ENCODE data around the gene KIAA1217.
A peak's percentile ranks its signal among the peaks of the same experiment; 100 is the strongest.

Gene KIAA1217

DNA sequence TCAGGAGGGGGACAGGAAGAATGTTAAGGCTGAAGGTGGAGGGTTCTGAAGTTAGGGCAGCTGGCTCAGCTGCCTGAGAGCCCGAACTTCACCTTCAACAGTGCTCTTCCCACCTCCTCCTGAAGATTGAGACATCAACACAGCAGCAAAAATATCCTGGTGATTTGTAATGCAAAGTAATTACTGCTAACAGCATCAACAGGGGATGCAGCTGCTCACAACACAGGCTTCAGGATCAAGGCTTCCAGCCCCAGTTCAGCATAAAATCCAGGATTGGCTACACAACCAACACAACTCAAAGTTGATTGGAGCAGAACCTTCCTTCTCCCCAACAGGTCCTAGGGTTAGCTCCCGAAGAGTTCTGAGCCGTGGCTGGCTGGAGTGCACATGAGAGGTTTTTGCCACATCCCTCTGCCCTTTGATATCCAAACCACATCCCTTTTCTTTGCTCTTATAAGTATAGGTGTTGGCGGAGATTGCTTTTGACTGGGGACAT is 242.4 kb downstream of the KIAA1217 start:
- no peak for DNase-seq

GRCh38 chr10:24452030-24452429 is 243.1 kb downstream of the KIAA1217 start:
- no peak for DNase-seq

- DNase-seq, result no peak
Measured at GRCh38 chr10:24453404-24453830, 244.5 kb downstream of the KIAA1217 start.

- no peak for DNase-seq
Measured at GRCh38 chr10:24453973-24454372, 245.0 kb downstream of the KIAA1217 start.

DNA sequence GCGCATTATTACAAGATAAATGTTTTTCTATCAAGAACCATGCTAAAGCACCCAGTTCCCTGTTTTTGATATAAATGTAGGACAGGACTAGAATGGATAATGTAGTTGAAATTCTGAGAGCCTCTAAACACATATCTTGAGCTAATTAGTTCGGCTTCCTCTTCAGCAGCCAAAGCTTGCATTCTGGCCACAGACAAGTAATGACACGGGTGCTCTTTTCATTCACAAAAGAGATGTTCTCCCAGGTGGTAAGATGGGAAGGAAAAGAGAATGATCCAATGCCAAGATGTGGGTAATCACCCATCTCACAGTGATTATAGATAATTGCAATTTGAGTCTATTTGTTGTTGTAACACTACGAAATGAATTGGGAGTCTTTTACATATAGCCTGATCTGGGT is 246.5 kb downstream of the KIAA1217 start:
- no peak for DNase-seq

DNA sequence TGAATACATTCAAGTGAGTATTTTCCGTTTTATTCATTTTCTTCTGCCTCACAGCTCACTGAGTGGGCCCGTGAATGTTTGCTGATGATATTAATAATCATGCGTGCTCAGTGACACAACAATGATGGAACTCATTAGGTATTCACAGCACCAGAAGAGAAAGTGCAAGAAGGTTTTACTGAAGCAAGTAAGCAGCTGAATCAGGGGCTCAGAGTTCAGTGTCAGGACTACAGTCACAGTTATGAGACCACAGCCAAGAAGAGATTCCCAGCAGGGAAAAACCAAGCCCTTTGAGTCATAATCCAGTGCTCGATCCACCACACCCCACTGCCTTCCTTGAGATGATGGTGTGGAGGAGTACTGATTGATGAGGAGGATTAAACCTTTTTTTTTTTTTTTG is 247.4 kb downstream of the KIAA1217 start:
- no peak for DNase-seq

- DNase-seq, result no peak
Measured at GRCh38 chr10:24457661-24458318, 248.9 kb downstream of the KIAA1217 start.

DNA sequence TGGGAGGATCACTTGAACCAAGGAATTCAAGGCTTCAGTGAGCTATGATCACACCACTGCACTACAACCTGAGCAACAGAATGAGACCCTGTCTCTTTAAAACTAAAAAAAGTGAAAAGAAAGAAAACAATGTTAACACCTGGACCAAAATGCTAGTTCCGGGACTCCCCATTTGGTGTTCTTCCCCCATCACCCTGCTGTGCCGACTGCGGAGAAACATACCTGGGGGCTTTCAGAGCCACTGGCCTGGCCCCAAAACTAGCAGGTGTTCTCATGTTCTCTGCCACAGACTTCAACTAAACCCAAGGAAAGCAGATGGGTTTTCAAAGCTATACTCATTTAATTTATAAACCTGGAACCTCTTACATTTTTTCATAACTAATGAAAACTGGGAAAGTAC is 250.9 kb downstream of the KIAA1217 start:
- DNase-seq, result no peak

GRCh38 chr10:24462291-24462813 is 253.4 kb downstream of the KIAA1217 start:
- no peak for DNase-seq

DNA sequence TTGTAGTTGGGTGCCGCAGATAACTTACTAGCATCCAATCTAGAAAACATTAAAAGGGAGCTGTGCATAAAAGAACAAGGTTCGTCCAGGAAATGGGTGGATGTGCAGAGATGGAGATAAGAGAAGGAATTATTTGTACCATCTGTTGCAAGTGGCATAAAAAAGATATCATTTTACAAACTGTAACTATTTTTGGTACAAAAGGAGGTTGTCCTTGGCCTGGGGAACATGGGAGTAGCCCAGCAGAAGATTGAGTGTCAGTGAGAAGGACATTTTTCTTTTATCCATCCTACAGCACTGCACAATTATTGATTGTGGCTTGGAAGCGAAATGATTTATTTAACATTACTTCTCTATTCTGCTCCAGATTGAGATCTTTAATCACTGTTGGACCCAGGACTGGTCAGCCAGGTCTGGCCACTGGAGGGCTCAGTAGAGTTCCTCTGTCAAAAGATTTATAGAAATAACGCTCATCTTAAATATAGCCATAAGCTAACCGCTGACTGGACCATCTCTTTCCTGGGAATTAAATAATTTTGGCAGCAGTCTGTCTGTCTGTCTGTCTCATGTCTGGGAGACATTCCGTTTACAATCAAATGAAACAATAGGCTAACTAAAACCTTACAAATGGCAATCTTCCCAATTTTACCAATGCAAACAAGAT is 254.1 kb downstream of the KIAA1217 start:
- no peak for DNase-seq

GRCh38 chr10:24463611-24464426 is 254.9 kb downstream of the KIAA1217 start:
- peak; percentile 46 to 57 for DNase-seq

DNA sequence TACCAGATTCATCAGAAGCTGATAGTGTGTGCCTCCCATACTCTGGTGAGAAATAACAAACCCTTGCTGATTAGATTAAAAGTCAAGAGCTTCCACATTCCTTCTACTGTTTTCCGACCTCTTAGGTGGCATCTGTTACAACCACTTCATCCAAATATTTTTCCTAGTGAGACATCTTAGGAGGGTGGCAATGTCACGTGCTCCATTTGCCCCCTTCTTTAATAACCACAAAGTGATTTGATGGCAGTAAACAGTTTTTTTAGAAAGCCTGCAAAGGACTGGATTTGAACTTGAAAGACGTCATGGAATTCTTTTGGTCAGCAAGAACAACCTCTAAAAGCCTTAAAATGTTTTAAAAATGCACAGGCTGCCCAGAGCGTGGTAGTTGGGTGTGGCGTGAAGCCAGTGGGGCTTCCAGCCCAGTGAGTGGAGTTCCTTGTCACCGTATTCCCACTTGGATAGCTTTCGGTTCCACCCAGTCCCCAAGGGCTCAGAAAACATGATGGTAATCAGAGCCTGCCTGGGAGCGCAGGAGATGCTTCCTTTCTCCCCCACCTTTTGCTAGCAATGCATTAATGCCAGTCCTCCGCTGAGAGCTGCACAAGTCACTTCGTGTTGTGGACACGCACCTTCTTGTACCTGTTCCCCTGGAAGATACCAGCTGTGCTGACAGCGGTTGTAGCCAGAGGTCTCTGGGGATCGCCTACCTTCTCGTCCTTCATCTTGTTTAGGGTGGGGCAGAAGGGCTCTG is 256.4 kb downstream of the KIAA1217 start:
- DNase-seq, result no peak

- peak; percentile 64 to 66 for DNase-seq
Measured at GRCh38 chr10:24465891-24466818, 257.2 kb downstream of the KIAA1217 start.

- DNase-seq, result no peak
Measured at GRCh38 chr10:24467136-24467535, 258.2 kb downstream of the KIAA1217 start.

DNA sequence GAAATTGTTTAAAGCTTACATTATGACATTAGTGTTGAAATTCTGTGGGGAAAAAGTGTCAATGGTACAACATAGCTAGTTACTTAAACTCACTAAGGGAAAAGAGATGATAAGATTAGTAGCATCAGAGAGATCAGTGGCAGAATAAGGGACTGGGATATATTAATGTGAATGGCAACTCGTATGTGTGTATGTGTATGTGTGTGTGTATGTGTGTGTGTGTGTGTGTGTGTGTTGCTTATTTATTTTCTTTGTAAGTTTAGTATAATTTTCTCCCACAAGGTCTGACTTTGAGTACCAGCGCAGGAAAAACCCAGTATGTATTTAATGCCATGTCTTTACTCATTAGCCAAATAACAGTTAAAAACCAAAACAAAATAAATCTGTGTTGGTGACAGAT is 258.7 kb downstream of the KIAA1217 start:
- DNase-seq, result no peak

DNA sequence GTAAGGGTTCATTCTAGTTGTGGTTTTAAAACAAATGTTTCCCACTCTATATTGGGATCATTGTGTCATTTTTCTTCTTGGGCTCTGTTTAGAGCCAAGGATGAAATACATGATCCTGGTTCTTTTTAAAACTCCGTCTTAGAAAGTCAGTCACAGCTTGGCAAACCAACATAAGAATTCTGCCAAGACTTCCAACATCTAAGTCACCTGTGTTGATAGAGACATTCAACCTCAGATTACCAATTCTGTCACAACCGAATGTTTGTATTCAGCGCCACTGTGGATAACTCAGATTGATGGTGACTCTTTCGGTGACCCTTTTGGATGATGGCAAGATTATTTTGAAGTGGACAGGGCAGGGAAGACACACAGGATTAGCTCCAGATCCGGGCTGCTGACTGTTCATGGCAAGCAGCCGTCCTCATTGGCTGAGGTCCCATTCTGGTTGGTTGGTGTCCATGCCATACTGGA is 259.4 kb downstream of the KIAA1217 start:
- DNase-seq, result no peak

- no peak for DNase-seq
Measured at GRCh38 chr10:24469993-24470392, 261.1 kb downstream of the KIAA1217 start.

DNA sequence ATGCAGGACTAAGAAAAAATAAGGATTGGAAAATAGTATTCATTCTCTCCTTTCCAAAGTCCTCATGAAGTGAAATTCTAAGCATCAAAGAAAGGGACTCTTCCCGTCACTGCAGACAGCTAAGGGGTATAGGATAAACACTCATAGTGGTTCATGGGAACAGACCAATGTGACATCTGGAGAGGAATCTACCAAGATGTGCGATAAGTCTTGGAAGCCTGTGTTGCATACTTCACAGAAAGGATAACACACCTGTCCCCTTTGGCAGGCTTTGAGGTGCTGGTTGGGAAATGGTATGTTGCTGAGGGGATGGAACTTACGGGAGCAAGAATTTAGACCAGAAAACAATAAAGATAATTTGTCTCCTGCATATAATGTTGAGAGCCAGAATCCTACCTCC is 266.7 kb downstream of the KIAA1217 start:
- no peak for DNase-seq

DNA sequence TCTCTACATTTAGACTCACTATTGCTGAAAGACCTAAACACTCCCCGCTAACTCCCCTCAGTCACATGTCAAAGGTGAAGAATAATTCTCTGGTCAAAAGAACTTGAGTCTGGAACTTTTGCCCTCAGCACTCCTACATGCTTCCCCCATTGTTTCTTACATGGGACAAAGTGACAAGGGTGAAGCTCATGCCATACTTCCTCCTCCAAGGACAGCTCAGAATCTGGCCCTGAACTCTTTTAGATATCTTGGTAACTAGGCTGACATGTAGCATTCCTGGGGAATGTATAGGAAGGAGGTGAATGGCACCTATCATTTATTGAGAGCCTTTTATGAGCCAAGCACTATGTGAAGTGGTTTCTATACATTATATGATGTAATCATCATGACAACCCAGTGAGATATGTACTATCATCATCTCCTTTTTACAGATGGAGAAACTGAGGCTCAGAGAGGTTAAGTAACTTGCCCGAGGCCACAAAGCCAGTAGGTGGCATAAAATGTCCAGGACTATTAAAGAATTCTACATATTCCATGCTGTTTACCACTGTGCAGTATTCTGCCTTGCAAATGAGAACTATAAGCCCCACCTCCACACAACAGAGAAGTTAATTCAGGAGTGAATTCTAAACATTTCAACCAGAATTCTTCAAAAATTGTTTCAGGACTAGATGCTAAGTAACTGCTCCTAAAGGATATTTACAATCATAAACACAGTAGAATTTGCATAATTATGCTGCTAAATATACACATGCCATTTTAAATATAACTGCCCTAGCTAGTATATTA is 268.2 kb downstream of the KIAA1217 start:
- no peak for DNase-seq

- no peak for DNase-seq
Measured at GRCh38 chr10:24477915-24478314, 269.0 kb downstream of the KIAA1217 start.

GRCh38 chr10:24479806-24480205 is 270.9 kb downstream of the KIAA1217 start:
- DNase-seq, result no peak
